ENCODE measurements around the gene STK16. TPM values are rescaled to one million over a fixed set of nuclear protein-coding genes. Genes with fewer than 3 reads are reported as not detected.
A peak's percentile ranks its signal among the peaks of the same experiment; 100 is the strongest.

STK16 gene
- total and polyA plus RNA-seq, 4 donors: 5.8 to 44.3 (median 23.7) TPM

- no peaks in the 10 kb centered on the region for H3K9me3 ChIP-seq (ENCODE audit: control insufficient read depth in 4 of 4, low read length in 3 of 4)
- H3K27ac ChIP-seq (ENCODE audit: low read depth in 1 of 2, low read length in 2 of 2): peak within 1 kb of the TSS; percentile 96 to 98
- H3K27me3 ChIP-seq (ENCODE audit: control insufficient read depth in 4 of 4, insufficient read depth in 4 of 4, low read length in 3 of 4): no peaks in the 10 kb centered on the region
- peak; percentile 67 for TF ChIP-seq SP1 (IDR thresholded peaks at IDR 0.05)
- peak in 1 of 2 donors; percentile 25 for TF ChIP-seq RAD21 (IDR thresholded peaks at IDR 0.05)
- TF ChIP-seq TAF1 (conservative IDR thresholded peaks at IDR 0.05): peak; percentile 53
- TF ChIP-seq, protein P1, sequence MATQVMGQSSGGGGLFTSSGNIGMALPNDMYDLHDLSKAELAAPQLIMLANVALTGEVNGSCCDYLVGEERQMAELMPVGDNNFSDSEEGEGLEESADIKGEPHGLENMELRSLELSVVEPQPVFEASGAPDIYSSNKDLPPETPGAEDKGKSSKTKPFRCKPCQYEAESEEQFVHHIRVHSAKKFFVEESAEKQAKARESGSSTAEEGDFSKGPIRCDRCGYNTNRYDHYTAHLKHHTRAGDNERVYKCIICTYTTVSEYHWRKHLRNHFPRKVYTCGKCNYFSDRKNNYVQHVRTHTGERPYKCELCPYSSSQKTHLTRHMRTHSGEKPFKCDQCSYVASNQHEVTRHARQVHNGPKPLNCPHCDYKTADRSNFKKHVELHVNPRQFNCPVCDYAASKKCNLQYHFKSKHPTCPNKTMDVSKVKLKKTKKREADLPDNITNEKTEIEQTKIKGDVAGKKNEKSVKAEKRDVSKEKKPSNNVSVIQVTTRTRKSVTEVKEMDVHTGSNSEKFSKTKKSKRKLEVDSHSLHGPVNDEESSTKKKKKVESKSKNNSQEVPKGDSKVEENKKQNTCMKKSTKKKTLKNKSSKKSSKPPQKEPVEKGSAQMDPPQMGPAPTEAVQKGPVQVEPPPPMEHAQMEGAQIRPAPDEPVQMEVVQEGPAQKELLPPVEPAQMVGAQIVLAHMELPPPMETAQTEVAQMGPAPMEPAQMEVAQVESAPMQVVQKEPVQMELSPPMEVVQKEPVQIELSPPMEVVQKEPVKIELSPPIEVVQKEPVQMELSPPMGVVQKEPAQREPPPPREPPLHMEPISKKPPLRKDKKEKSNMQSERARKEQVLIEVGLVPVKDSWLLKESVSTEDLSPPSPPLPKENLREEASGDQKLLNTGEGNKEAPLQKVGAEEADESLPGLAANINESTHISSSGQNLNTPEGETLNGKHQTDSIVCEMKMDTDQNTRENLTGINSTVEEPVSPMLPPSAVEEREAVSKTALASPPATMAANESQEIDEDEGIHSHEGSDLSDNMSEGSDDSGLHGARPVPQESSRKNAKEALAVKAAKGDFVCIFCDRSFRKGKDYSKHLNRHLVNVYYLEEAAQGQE (IDR thresholded peaks at IDR 0.05): peak; percentile 70
- TF ChIP-seq NR2F2 (IDR thresholded peaks at IDR 0.05): no peak
- TF ChIP-seq GABPA (IDR thresholded peaks at IDR 0.05 in 1 of 2, conservative IDR thresholded peaks at IDR 0.05 in 1 of 2): no peak
- peak; percentile 11 to 17 for TF ChIP-seq HNF4A (conservative IDR thresholded peaks at IDR 0.05)
- peak; percentile 55 to 65 for TF ChIP-seq JUND (IDR thresholded peaks at IDR 0.05)
- TF ChIP-seq RXRA (IDR thresholded peaks at IDR 0.05): peak in 1 of 2 donors; percentile 20
- TF ChIP-seq YY1 (IDR thresholded peaks at IDR 0.05): peak; percentile 68
- peak within 1 kb of the TSS; percentile 89 to 94 for H3K9ac ChIP-seq (ENCODE audit: low read depth in 1 of 2, low read length in 2 of 2)
- H3K36me3 ChIP-seq (ENCODE audit: control insufficient read depth in 4 of 4, insufficient read depth in 3 of 4, low read depth in 1 of 4, low read length in 3 of 4): peaks cover 2 to 32% (median 28%) of the 10 kb centered on the region in 4 donors
- peak; percentile 95 for DNase-seq (ENCODE audit: low spot score)
- WGBS: 3% methylated on average over 65 of the region's 65 CpGs
- peak within 1 kb of the TSS; percentile 55 to 80 (median 72) for H3K4me3 ChIP-seq (ENCODE audit: low read depth in 1 of 3, low read length in 3 of 3)
- H3K4me1 ChIP-seq (ENCODE audit: control insufficient read depth in 4 of 4, insufficient read depth in 4 of 4, low read length in 3 of 4): peaks cover 7 to 24% (median 14%) of the 10 kb centered on the region in 4 donors
Observed at GRCh38 chr2:219279151-219279915, 34.1 kb downstream of the STK16 start, which contains the start of gene DNAJB2. TSS of gene DNAJB2 (plus strand) at chr2:219279366. CDS start at chr2:219279834, 468 bp downstream.

GRCh38 chr2:219279916-219280516 is 34.7 kb downstream of the STK16 start:
- H3K27me3 ChIP-seq (ENCODE audit: control insufficient read depth in 4 of 4, insufficient read depth in 4 of 4, low read length in 3 of 4): no peaks in the 10 kb centered on the region
- WGBS: 59% methylated on average over 12 of the region's 12 CpGs
- H3K9me3 ChIP-seq (ENCODE audit: control insufficient read depth in 4 of 4, low read length in 3 of 4): no peaks in the 10 kb centered on the region
- peaks cover 7 to 39% (median 34%) of the 10 kb centered on the region in 4 donors for H3K36me3 ChIP-seq (ENCODE audit: control insufficient read depth in 4 of 4, insufficient read depth in 3 of 4, low read depth in 1 of 4, low read length in 3 of 4)
- DNase-seq (ENCODE audit: low spot score): peak; percentile 60
- peak overlapping the region; percentile 44 to 80 (median 72) for H3K4me3 ChIP-seq (ENCODE audit: low read depth in 1 of 3, low read length in 3 of 3)
- H3K27ac ChIP-seq (ENCODE audit: low read depth in 1 of 2, low read length in 2 of 2): peak overlapping the region; percentile 96 to 98
- peaks cover 7 to 24% (median 14%) of the 10 kb centered on the region in 4 donors for H3K4me1 ChIP-seq (ENCODE audit: control insufficient read depth in 4 of 4, insufficient read depth in 4 of 4, low read length in 3 of 4)
- no peak for TF ChIP-seq HNF4A (conservative IDR thresholded peaks at IDR 0.05)
- TF ChIP-seq MAX (IDR thresholded peaks at IDR 0.05): no peak
- TF ChIP-seq RAD21 (IDR thresholded peaks at IDR 0.05): no peak
- TF ChIP-seq FOXA2 (IDR thresholded peaks at IDR 0.05): no peak
- TF ChIP-seq GABPA (IDR thresholded peaks at IDR 0.05 in 1 of 2, conservative IDR thresholded peaks at IDR 0.05 in 1 of 2): no peak
- TF ChIP-seq, protein P1 (IDR thresholded peaks at IDR 0.05): no peak
- no peak for TF ChIP-seq RXRA (IDR thresholded peaks at IDR 0.05)
- TF ChIP-seq NR2F2 (IDR thresholded peaks at IDR 0.05): no peak
- no peak for TF ChIP-seq YY1 (IDR thresholded peaks at IDR 0.05)
- no peak for TF ChIP-seq TAF1 (conservative IDR thresholded peaks at IDR 0.05)
- TF ChIP-seq SP1 (IDR thresholded peaks at IDR 0.05): no peak
- TF ChIP-seq ATF3 (IDR thresholded peaks at IDR 0.05): no peak
- H3K9ac ChIP-seq (ENCODE audit: low read depth in 1 of 2, low read length in 2 of 2): peak overlapping the region; percentile 50 to 94

Measured in liver (tissue), 9 donors.